SJSA1 (cell line): ENCODE data around the gene GSG1L2. TPM values are rescaled to one million over a fixed set of nuclear protein-coding genes. Genes with fewer than 3 reads are reported as not detected.

Experiments used
- DNase-seq, 2 experiments: peaks; one replicate each; pipeline ENCODE4 v3.0.0-alpha.2; 2015 to 2020; ENCODE audit warnings: low spot score in 2 of 2, low read depth in 1 of 2
- H3K27ac ChIP-seq: fragments of 250-450 bp; sonication (Bioruptor Pico); 2 replicates; pipeline ENCODE4 v1.5.1; 2020; ENCODE audit warnings: mild to moderate bottlenecking, moderate library complexity
- H3K27me3 ChIP-seq: fragments of 250-450 bp; sonication (Bioruptor Pico); replicated peaks from 2 replicates; pipeline ENCODE4 v1.5.1; 2020; ENCODE audit warnings: mild to moderate bottlenecking, moderate library complexity
- H3K36me3 ChIP-seq: fragments of 250-450 bp; sonication (Bioruptor Pico); 2 replicates; pipeline ENCODE4 v1.5.1; 2020; ENCODE audit warnings: mild to moderate bottlenecking
- H3K4me1 ChIP-seq: fragments of 250-450 bp; sonication (Bioruptor Pico); replicated peaks from 2 replicates; pipeline ENCODE4 v1.6.1; 2021; ENCODE audit warnings: mild to moderate bottlenecking
- H3K4me3 ChIP-seq: fragments of 250-450 bp; sonication (Bioruptor Pico); 2 replicates; pipeline ENCODE4 v1.5.1; 2020; ENCODE audit warnings: mild to moderate bottlenecking
- H3K9me3 ChIP-seq: fragments of 250-450 bp; sonication (Bioruptor Pico); replicated peaks from 2 replicates; pipeline ENCODE4 v1.5.1; 2020; ENCODE audit warnings: mild to moderate bottlenecking
- total RNA-seq: library from RNA; depleted of rRNA; stranded (reverse); fragments of >200 nt; shearing (Covaris generic); gene quantifications from 2 replicates; pipeline ENCODE4 v1.2.3, GENCODE V29; 2014

The GSG1L2 gene
- total RNA-seq, 1 experiment from 2014 or later = not detected

DNA sequence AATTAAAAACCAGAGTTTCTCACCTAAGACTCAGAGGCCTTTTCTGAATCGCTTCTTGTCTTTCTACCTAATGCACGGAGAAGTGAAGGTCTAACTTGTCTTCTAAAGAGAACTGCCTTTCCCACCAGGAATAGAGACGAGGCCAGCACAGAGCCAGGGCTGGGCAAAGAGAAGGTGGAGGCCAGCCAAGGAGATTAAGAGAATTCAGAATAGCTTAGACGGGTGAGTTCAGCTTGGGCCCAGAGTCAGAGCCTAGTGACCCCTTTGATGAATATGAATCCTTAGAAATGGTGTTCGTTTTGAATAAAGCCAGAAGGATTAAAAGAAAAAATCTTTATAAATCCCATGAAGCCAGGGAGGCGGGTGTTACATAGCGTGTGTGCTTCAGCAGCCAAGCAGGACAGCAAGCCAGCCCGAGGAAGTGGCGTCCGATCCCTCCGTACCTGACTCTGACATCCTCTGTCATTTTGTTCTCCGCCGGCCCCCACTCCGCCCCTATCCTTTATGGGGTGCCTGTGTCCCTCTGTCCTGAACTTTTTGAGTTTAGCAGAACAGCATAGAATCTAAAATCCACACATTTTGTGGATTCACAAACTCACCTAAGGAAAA, 7.4 kb downstream of the GSG1L2 start:
- no peak for DNase-seq
- Histone ChIP-seq H3K4me1 (peaks cover 6% of the 10 kb centered on the region; the same call in 1 of the 2 replicates), H3K27ac (no peak overlapping the region), H3K4me3 (no peak overlapping the region), H3K36me3 (no peaks in the 10 kb centered on the region), H3K9me3 (no peaks in the 10 kb centered on the region), H3K27me3 (no peaks in the 10 kb centered on the region)

- Histone ChIP-seq H3K9me3 (no peaks in the 10 kb centered on the region), H3K27me3 (no peaks in the 10 kb centered on the region), H3K36me3 (no peaks in the 10 kb centered on the region), H3K4me1 (peaks cover 6% of the 10 kb centered on the region; the same call in 1 of the 2 replicates), H3K27ac (no peak overlapping the region), H3K4me3 (no peak overlapping the region)
- no peak for DNase-seq
Measured at GRCh38 chr17:9813166-9813565, 8.7 kb downstream of the GSG1L2 start.

- Histone ChIP-seq H3K27ac (no peak overlapping the region), H3K4me1 (peaks cover 6% of the 10 kb centered on the region; the same call in 1 of the 2 replicates), H3K27me3 (no peaks in the 10 kb centered on the region), H3K9me3 (no peaks in the 10 kb centered on the region), H3K4me3 (no peak overlapping the region), H3K36me3 (no peaks in the 10 kb centered on the region)
- DNase-seq = no peak
Measured at GRCh38 chr17:9811537-9811936, 10.3 kb downstream of the GSG1L2 start.

- Histone ChIP-seq H3K4me3 (no peak overlapping the region), H3K27ac (no peak overlapping the region), H3K27me3 (no peaks in the 10 kb centered on the region), H3K4me1 (peaks cover 6% of the 10 kb centered on the region; the same call in 1 of the 2 replicates), H3K36me3 (no peaks in the 10 kb centered on the region), H3K9me3 (no peaks in the 10 kb centered on the region; the same call in 1 of the 2 replicates)
- no peak for DNase-seq
Measured at GRCh38 chr17:9811086-9811485, 10.8 kb downstream of the GSG1L2 start.

DNA sequence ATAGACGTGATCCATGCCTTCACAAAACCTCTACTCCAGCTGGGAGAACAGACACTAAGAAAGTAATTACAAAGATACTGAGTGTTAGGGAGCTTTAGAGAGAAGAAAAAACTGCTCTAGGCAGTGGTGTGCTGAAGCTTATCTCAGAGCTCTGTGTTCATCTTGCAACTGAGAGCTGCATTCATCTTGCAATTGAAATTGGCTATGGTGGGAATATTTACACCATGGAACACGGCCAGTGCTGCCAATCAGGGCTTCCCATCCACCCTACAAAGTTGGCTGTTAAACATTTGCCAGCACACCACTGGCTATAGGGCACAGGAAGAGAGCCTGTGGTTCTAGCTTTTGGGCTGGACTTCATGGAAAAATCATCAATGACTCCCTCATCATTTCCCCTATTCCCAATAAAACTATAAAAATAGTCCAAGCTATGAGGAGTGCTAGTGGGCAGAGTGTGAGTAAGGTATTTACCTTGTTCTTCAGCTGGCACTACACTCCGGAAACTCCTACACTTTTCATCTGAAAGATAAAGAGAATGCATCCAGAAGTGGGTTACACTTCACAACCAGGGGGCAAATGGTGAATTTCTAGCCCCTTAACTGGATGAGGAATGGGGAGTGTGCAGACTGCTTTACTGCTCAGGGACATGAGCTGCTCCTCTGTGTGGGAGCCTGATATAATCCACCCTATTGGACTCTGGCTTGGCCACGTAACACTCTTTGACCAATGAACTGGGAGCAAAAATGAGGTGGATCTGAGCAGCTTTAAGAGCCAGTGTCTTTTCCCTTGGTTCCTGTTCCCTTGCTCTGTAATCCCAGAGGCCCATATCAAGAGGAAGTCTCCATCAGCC, 11.6 kb downstream of the GSG1L2 start:
- Histone ChIP-seq H3K36me3 (no peaks in the 10 kb centered on the region), H3K27ac (no peak overlapping the region), H3K9me3 (no peaks in the 10 kb centered on the region; the same call in 1 of the 2 replicates), H3K27me3 (no peaks in the 10 kb centered on the region), H3K4me3 (no peak overlapping the region), H3K4me1 (peaks cover 12% of the 10 kb centered on the region)
- DNase-seq = no peak

- Histone ChIP-seq H3K27ac (no peak overlapping the region), H3K27me3 (no peaks in the 10 kb centered on the region), H3K4me1 (peaks cover 19% of the 10 kb centered on the region), H3K36me3 (no peaks in the 10 kb centered on the region), H3K9me3 (no peaks in the 10 kb centered on the region; the same call in 1 of the 2 replicates), H3K4me3 (no peak overlapping the region)
- no peak for DNase-seq
Measured at GRCh38 chr17:9809409-9809808, 12.5 kb downstream of the GSG1L2 start.

GRCh38 chr17:9806699-9807098, 15.2 kb downstream of the GSG1L2 start:
- H3K4me3 ChIP-seq = no peak overlapping the region
- H3K27me3 ChIP-seq = no peaks in the 10 kb centered on the region
- peaks cover 44% of the 10 kb centered on the region for H3K4me1 ChIP-seq
- no peak for DNase-seq
- H3K27ac ChIP-seq = no peak overlapping the region
- no peaks in the 10 kb centered on the region for H3K36me3 ChIP-seq
- H3K9me3 ChIP-seq = no peaks in the 10 kb centered on the region; the same call in 1 of the 2 replicates

- Histone ChIP-seq H3K9me3 (no peaks in the 10 kb centered on the region; the same call in 1 of the 2 replicates), H3K36me3 (no peaks in the 10 kb centered on the region), H3K4me3 (no peak overlapping the region), H3K27ac (no peak overlapping the region), H3K4me1 (peaks cover 43% of the 10 kb centered on the region), H3K27me3 (no peaks in the 10 kb centered on the region)
- no peak for DNase-seq
Measured at GRCh38 chr17:9805769-9806168, 16.1 kb downstream of the GSG1L2 start.

GRCh38 chr17:9802697-9803096, 19.2 kb downstream of the GSG1L2 start:
- H3K9me3 ChIP-seq = no peaks in the 10 kb centered on the region; the same call in 1 of the 2 replicates
- no peak for DNase-seq
- H3K27me3 ChIP-seq = no peaks in the 10 kb centered on the region
- no peak overlapping the region for H3K4me3 ChIP-seq
- H3K27ac ChIP-seq = peak overlapping the region; percentile 41; the same call in 1 of the 2 replicates
- no peaks in the 10 kb centered on the region for H3K36me3 ChIP-seq
- peaks cover 38% of the 10 kb centered on the region for H3K4me1 ChIP-seq

GRCh38 chr17:9802294-9802693, 19.6 kb downstream of the GSG1L2 start:
- H3K4me3 ChIP-seq = no peak overlapping the region
- H3K4me1 ChIP-seq = peaks cover 38% of the 10 kb centered on the region
- no peaks in the 10 kb centered on the region for H3K36me3 ChIP-seq
- no peaks in the 10 kb centered on the region; the same call in 1 of the 2 replicates for H3K9me3 ChIP-seq
- H3K27ac ChIP-seq = peak overlapping the region; percentile 41
- H3K27me3 ChIP-seq = no peaks in the 10 kb centered on the region
- DNase-seq = peak in 1 of 2 experiments; percentile 45

DNA sequence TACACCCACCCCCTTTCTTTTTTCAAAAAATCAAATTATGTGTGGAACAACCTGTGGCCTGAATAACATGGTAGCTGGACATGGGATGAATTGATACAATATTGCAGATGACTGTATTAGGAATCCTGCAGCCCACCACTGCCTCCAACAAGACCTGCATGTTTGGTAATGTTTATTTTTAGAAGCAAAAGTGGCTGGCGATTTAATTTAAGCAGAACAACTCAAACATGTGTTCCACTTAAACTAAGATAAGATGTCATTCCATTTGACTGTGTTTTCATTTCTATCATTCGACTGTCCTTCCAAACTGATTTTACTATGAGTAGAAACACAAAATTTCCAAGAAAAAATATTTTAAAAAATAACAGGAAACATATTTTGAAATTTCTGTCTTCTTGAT, 20.4 kb downstream of the GSG1L2 start:
- no peak overlapping the region for H3K27ac ChIP-seq
- H3K4me1 ChIP-seq = peaks cover 38% of the 10 kb centered on the region
- no peak for DNase-seq
- H3K4me3 ChIP-seq = no peak overlapping the region
- no peaks in the 10 kb centered on the region for H3K27me3 ChIP-seq
- H3K36me3 ChIP-seq = no peaks in the 10 kb centered on the region
- no peaks in the 10 kb centered on the region; the same call in 1 of the 2 replicates for H3K9me3 ChIP-seq

- Histone ChIP-seq H3K4me3 (no peak overlapping the region), H3K36me3 (no peaks in the 10 kb centered on the region), H3K27ac (no peak overlapping the region), H3K4me1 (peaks cover 18% of the 10 kb centered on the region), H3K27me3 (no peaks in the 10 kb centered on the region), H3K9me3 (no peaks in the 10 kb centered on the region)
- DNase-seq = no peak
Measured at GRCh38 chr17:9798724-9799123, 23.2 kb downstream of the GSG1L2 start.

GRCh38 chr17:9798008-9798407, 23.9 kb downstream of the GSG1L2 start:
- Histone ChIP-seq H3K27me3 (no peaks in the 10 kb centered on the region), H3K36me3 (no peaks in the 10 kb centered on the region), H3K9me3 (no peaks in the 10 kb centered on the region), H3K27ac (no peak overlapping the region), H3K4me3 (no peak overlapping the region), H3K4me1 (peaks cover 11% of the 10 kb centered on the region)
- DNase-seq = no peak

GRCh38 chr17:9792181-9792840, 29.6 kb downstream of the GSG1L2 start:
- Histone ChIP-seq H3K36me3 (no peaks in the 10 kb centered on the region), H3K27me3 (no peaks in the 10 kb centered on the region), H3K4me3 (no peak overlapping the region), H3K27ac (no peak overlapping the region), H3K4me1 (no peaks in the 10 kb centered on the region), H3K9me3 (no peaks in the 10 kb centered on the region)
- no peak for DNase-seq
